ENCODE measurements around the gene ARHGAP26.

The ARHGAP26 gene

DNA sequence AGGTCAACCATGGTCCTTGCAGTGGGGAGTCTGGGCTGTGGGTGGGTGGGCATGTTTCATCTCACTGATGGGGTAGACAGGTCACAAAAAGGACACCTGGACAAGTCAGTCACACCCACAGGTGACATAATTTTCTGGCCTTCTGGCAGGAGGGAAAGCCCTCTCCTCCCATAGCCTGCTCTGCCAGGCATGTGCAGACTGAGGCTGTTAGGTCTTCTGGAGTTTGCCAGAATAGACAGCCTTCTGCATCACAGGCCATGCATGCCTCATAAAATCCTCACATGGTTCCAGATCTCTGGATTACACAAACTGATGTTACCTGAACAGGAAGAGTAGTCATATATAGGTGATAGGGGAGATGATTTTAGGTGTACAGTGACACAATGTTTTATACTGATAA lies 49.1 kb downstream of the ARHGAP26 start:
- Histone ChIP-seq H3K23ac (ENCODE audit: low read length in 2 of 2) (no peak overlapping the region), H3K27ac (ENCODE audit: low read length, poor library complexity, severe bottlenecking) (peak overlapping the region; percentile 17), H2BK15ac (ENCODE audit: low read depth, poor library complexity, severe bottlenecking) (no peak overlapping the region), H2BK5ac (ENCODE audit: low read depth, low read length, poor library complexity, severe bottlenecking) (no peak overlapping the region), H2BK120ac (ENCODE audit: low read depth, low read length) (no peak overlapping the region), H3K4me1 (ENCODE audit: control insufficient read depth, insufficient read depth, low read depth, low read length) (peaks cover 31% of the 10 kb centered on the region), H3K27me3 (ENCODE audit: control insufficient read depth in 1 of 2, insufficient read depth in 1 of 2, low read length in 2 of 2) (no peaks in the 10 kb centered on the region), H3K9ac (ENCODE audit: low read length) (peak overlapping the region; percentile 33), H2BK12ac (ENCODE audit: low read length in 2 of 2) (no peak overlapping the region), H3K79me1 (replicated peaks; ENCODE audit: low read length, poor library complexity, severe bottlenecking) (peaks cover 15% of the 10 kb centered on the region), H3K14ac (ENCODE audit: low read length in 2 of 2) (no peak overlapping the region), H3K4me3 (ENCODE audit: insufficient read depth in 1 of 2, low read depth in 1 of 2, low read length in 2 of 2) (no peak overlapping the region), H2AFZ (ENCODE audit: low read depth, low read length) (no peak overlapping the region), H3K9me3 (ENCODE audit: control insufficient read depth, low read length) (no peaks in the 10 kb centered on the region), H3K4ac (ENCODE audit: low read depth in 1 of 2, low read length in 2 of 2) (no peak overlapping the region), H4K91ac (ENCODE audit: low read length) (no peak overlapping the region), H2AK5ac (ENCODE audit: low read length, severe bottlenecking) (peak overlapping the region; percentile 50), H3K18ac (ENCODE audit: low read depth in 1 of 2, low read length in 2 of 2) (no peak overlapping the region), H4K8ac (ENCODE audit: low read length) (no peak overlapping the region), H3K36me3 (ENCODE audit: control insufficient read depth in 1 of 2, insufficient read depth in 2 of 2, low read depth in 1 of 2, low read length in 2 of 2) (no peaks in the 10 kb centered on the region), H3K4me2 (ENCODE audit: low read length, poor library complexity, severe bottlenecking) (no peak overlapping the region)
- no peak for DNase-seq

- no peaks in the 10 kb centered on the region for H3K36me3 ChIP-seq (ENCODE audit: control insufficient read depth in 1 of 2, insufficient read depth in 2 of 2, low read depth in 1 of 2, low read length in 2 of 2)
- no peaks in the 10 kb centered on the region for H3K9me3 ChIP-seq (ENCODE audit: control insufficient read depth, low read length)
- H3K27ac ChIP-seq (ENCODE audit: low read length, poor library complexity, severe bottlenecking): peak overlapping the region; percentile 71
- no peak overlapping the region for H3K4ac ChIP-seq (ENCODE audit: low read depth in 1 of 2, low read length in 2 of 2)
- H3K4me1 ChIP-seq (ENCODE audit: control insufficient read depth, insufficient read depth, low read depth, low read length): peaks cover 34% of the 10 kb centered on the region
- no peak overlapping the region for H4K91ac ChIP-seq (ENCODE audit: low read length)
- H3K14ac ChIP-seq (ENCODE audit: low read length in 2 of 2): no peak overlapping the region
- H4K8ac ChIP-seq (ENCODE audit: low read length): no peak overlapping the region
- H2AFZ ChIP-seq (ENCODE audit: low read depth, low read length): no peak overlapping the region
- peak overlapping the region; percentile 33 for H3K9ac ChIP-seq (ENCODE audit: low read length)
- H3K23ac ChIP-seq (ENCODE audit: low read length in 2 of 2): no peak overlapping the region
- no peak overlapping the region for H3K4me3 ChIP-seq (ENCODE audit: insufficient read depth in 1 of 2, low read depth in 1 of 2, low read length in 2 of 2)
- no peak overlapping the region for H3K18ac ChIP-seq (ENCODE audit: low read depth in 1 of 2, low read length in 2 of 2)
- 34% methylated on average over 4 of the region's 4 CpGs for WGBS
- no peak overlapping the region for H2BK12ac ChIP-seq (ENCODE audit: low read length in 2 of 2)
- H3K27me3 ChIP-seq (ENCODE audit: control insufficient read depth in 1 of 2, insufficient read depth in 1 of 2, low read length in 2 of 2): no peaks in the 10 kb centered on the region
- H2BK5ac ChIP-seq (ENCODE audit: low read depth, low read length, poor library complexity, severe bottlenecking): no peak overlapping the region
- H2BK120ac ChIP-seq (ENCODE audit: low read depth, low read length): no peak overlapping the region
- H2BK15ac ChIP-seq (ENCODE audit: low read depth, poor library complexity, severe bottlenecking): no peak overlapping the region
- H3K4me2 ChIP-seq (ENCODE audit: low read length, poor library complexity, severe bottlenecking): peak overlapping the region; percentile 18
- peaks cover 15% of the 10 kb centered on the region for H3K79me1 ChIP-seq (replicated peaks; ENCODE audit: low read length, poor library complexity, severe bottlenecking)
- no peak for DNase-seq
- H2AK5ac ChIP-seq (ENCODE audit: low read length, severe bottlenecking): no peak overlapping the region
These were observed 49.6 kb downstream of the ARHGAP26 start for GRCh38 chr5:142819825-142820224.

DNA sequence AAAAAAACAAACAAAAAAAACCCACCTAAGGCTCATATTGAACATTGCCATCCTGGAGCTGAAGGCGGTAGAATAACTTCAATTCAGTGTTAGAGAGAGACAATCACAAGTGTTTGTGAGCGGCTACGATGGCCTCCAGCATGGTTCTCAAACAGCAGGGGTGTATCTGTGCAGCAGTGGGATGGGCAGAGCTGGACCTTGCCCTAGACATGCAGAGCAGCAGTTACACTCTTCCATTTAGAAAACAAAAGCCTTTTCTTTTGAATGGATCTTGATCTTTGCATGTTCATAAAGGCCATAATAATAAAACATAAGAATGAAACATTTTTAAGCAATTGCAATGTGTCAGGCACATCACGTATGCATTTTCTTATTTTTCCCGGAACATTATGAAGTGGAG lies 50.3 kb downstream of the ARHGAP26 start:
- H2BK120ac ChIP-seq (ENCODE audit: low read depth, low read length): no peak overlapping the region
- DNase-seq: no peak

DNA sequence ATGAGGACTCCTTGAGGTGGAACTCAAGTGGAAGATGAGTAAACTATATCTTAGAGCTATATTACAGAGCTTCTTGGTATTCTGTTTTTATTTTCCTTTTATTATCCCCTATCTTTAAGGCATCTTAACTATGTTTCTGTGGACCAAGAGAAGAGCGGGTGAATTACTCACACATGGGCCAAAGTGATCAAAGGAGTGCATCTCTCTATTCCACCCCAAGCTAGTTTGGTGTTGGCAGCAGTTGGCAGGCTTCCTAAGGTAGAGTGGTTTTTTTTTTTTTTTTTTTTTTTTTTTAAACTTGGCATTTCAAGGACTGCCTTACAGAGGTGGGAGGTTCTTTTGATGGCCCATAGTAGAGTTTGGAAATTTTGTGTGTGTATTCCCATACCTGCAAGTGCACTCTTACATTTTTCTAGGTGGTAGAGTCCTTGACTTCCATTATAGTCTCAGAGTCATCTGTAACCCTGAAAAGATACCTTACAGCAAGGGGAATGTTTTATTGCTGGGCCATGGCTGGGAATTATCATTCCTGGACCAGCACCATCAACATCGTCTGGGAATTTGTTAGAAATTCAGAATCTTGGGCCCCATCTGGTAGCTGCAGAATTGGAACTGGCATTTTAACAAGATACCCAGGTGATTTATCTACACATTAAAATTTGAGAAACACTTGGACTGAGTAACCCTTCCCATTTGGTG lies 51.0 kb downstream of the ARHGAP26 start:
- Histone ChIP-seq H2BK12ac (ENCODE audit: low read length in 2 of 2) (no peak overlapping the region), H4K8ac (ENCODE audit: low read length) (no peak overlapping the region), H2BK5ac (ENCODE audit: low read depth, low read length, poor library complexity, severe bottlenecking) (no peak overlapping the region), H3K4me2 (ENCODE audit: low read length, poor library complexity, severe bottlenecking) (no peak overlapping the region), H3K4ac (ENCODE audit: low read depth in 1 of 2, low read length in 2 of 2) (no peak overlapping the region), H2AFZ (ENCODE audit: low read depth, low read length) (no peak overlapping the region), H3K4me3 (ENCODE audit: insufficient read depth in 1 of 2, low read depth in 1 of 2, low read length in 2 of 2) (no peak overlapping the region), H3K18ac (ENCODE audit: low read depth in 1 of 2, low read length in 2 of 2) (no peak overlapping the region), H3K4me1 (ENCODE audit: control insufficient read depth, insufficient read depth, low read depth, low read length) (peaks cover 38% of the 10 kb centered on the region), H3K9ac (ENCODE audit: low read length) (no peak overlapping the region), H3K79me1 (replicated peaks; ENCODE audit: low read length, poor library complexity, severe bottlenecking) (peaks cover 15% of the 10 kb centered on the region), H3K36me3 (ENCODE audit: control insufficient read depth in 1 of 2, insufficient read depth in 2 of 2, low read depth in 1 of 2, low read length in 2 of 2) (no peaks in the 10 kb centered on the region), H2BK120ac (ENCODE audit: low read depth, low read length) (no peak overlapping the region), H3K9me3 (ENCODE audit: control insufficient read depth, low read length) (no peaks in the 10 kb centered on the region), H4K91ac (ENCODE audit: low read length) (no peak overlapping the region), H2AK5ac (ENCODE audit: low read length, severe bottlenecking) (peak overlapping the region; percentile 88), H3K27ac (ENCODE audit: low read length, poor library complexity, severe bottlenecking) (peak overlapping the region; percentile 83), H2BK15ac (ENCODE audit: low read depth, poor library complexity, severe bottlenecking) (no peak overlapping the region), H3K14ac (ENCODE audit: low read length in 2 of 2) (no peak overlapping the region), H3K23ac (ENCODE audit: low read length in 2 of 2) (no peak overlapping the region), H3K27me3 (ENCODE audit: control insufficient read depth in 1 of 2, insufficient read depth in 1 of 2, low read length in 2 of 2) (no peaks in the 10 kb centered on the region)
- DNase-seq: no peak
- WGBS: 90% methylated on average over 2 of the region's 2 CpGs

More for the DNA sequence above, 50.3 kb downstream of the ARHGAP26 start:
- Histone ChIP-seq H3K36me3 (ENCODE audit: control insufficient read depth in 1 of 2, insufficient read depth in 2 of 2, low read depth in 1 of 2, low read length in 2 of 2) (no peaks in the 10 kb centered on the region), H3K79me1 (replicated peaks; ENCODE audit: low read length, poor library complexity, severe bottlenecking) (peaks cover 18% of the 10 kb centered on the region), H3K14ac (ENCODE audit: low read length in 2 of 2) (no peak overlapping the region), H4K8ac (ENCODE audit: low read length) (no peak overlapping the region), H3K4ac (ENCODE audit: low read depth in 1 of 2, low read length in 2 of 2) (no peak overlapping the region), H3K23ac (ENCODE audit: low read length in 2 of 2) (no peak overlapping the region), H3K4me2 (ENCODE audit: low read length, poor library complexity, severe bottlenecking) (no peak overlapping the region), H2AK5ac (ENCODE audit: low read length, severe bottlenecking) (no peak overlapping the region), H3K9ac (ENCODE audit: low read length) (no peak overlapping the region), H2BK12ac (ENCODE audit: low read length in 2 of 2) (no peak overlapping the region), H3K4me1 (ENCODE audit: control insufficient read depth, insufficient read depth, low read depth, low read length) (peaks cover 36% of the 10 kb centered on the region), H3K4me3 (ENCODE audit: insufficient read depth in 1 of 2, low read depth in 1 of 2, low read length in 2 of 2) (no peak overlapping the region), H2AFZ (ENCODE audit: low read depth, low read length) (no peak overlapping the region), H3K18ac (ENCODE audit: low read depth in 1 of 2, low read length in 2 of 2) (no peak overlapping the region), H2BK15ac (ENCODE audit: low read depth, poor library complexity, severe bottlenecking) (no peak overlapping the region), H3K27ac (ENCODE audit: low read length, poor library complexity, severe bottlenecking) (no peak overlapping the region), H3K27me3 (ENCODE audit: control insufficient read depth in 1 of 2, insufficient read depth in 1 of 2, low read length in 2 of 2) (no peaks in the 10 kb centered on the region), H4K91ac (ENCODE audit: low read length) (no peak overlapping the region), H3K9me3 (ENCODE audit: control insufficient read depth, low read length) (no peaks in the 10 kb centered on the region), H2BK5ac (ENCODE audit: low read depth, low read length, poor library complexity, severe bottlenecking) (no peak overlapping the region)
- 94% methylated on average over 5 of the region's 5 CpGs for WGBS
